HG03097 (cell line): ENCODE measurements around the gene SKIC2.
"Not testable (repeated sequence)": the region's sequence is repeated elsewhere in the genome, so short reads cannot be mapped to it uniquely, and the experiment has no call there.

Experiments
- ATAC-seq: cut with Tn5 transposase; IDR thresholded peaks from one replicate; pipeline ENCODE4 v1.9.1; 2021; ENCODE audit not compliant: unreplicated experiment, low FRiP score

SKIC2 gene

GRCh38 chr6:32002546-32003268 is 43.7 kb downstream of the SKIC2 start:
- not testable (repeated sequence) for ATAC-seq

GRCh38 chr6:32003301-32003700 is 44.3 kb downstream of the SKIC2 start:
- not testable (repeated sequence) for ATAC-seq

- ATAC-seq = not testable (repeated sequence)
Measured at GRCh38 chr6:32004393-32004792, 45.4 kb downstream of the SKIC2 start.

- ATAC-seq = not testable (repeated sequence)
Measured at GRCh38 chr6:32004864-32005537, 46.0 kb downstream of the SKIC2 start.

- not testable (repeated sequence) for ATAC-seq
Measured at GRCh38 chr6:32005538-32005880, 46.5 kb downstream of the SKIC2 start.

GRCh38 chr6:32005991-32006529 is 47.1 kb downstream of the SKIC2 start:
- ATAC-seq = not testable (repeated sequence)

- ATAC-seq = not testable (repeated sequence)
Measured at GRCh38 chr6:32007086-32007485, 48.1 kb downstream of the SKIC2 start.

- ATAC-seq = not testable (repeated sequence)
Measured at GRCh38 chr6:32008037-32008436, 49.1 kb downstream of the SKIC2 start.

- not testable (repeated sequence) for ATAC-seq
Measured at GRCh38 chr6:32008616-32009015, 49.6 kb downstream of the SKIC2 start.

- ATAC-seq = not testable (repeated sequence)
Measured at GRCh38 chr6:32009537-32009936, 50.6 kb downstream of the SKIC2 start.

GRCh38 chr6:32010856-32011530 is 52.0 kb downstream of the SKIC2 start:
- not testable (repeated sequence) for ATAC-seq

GRCh38 chr6:32012941-32013617 is 54.1 kb downstream of the SKIC2 start:
- ATAC-seq = not testable (repeated sequence)

GRCh38 chr6:32013738-32014137 is 54.8 kb downstream of the SKIC2 start:
- ATAC-seq = not testable (repeated sequence)

GRCh38 chr6:32014547-32014946 is 55.6 kb downstream of the SKIC2 start, which contains the start of gene C4B:
C4B (plus strand) TSS chr6:32014795; CDS start chr6:32014846, 51 bp downstream.
- not testable (repeated sequence) for ATAC-seq
